Superior temporal gyrus (tissue), 1 donor: Measurements from ENCODE around the gene RNF224.
"Not testable (repeated sequence)": the region's sequence is repeated elsewhere in the genome, so short reads cannot be mapped to it uniquely, and the experiment has no call there.

Source experiments
- DNase-seq: peaks from one replicate; pipeline ENCODE4 v3.0.0-alpha.2; 2016; ENCODE audit errors: extremely low spot score

RNF224 gene

GRCh38 chr9:137239541-137240200 lies 12.4 kb downstream of the RNF224 start:
- not testable (repeated sequence) for DNase-seq

- peak; percentile 63 for DNase-seq
Measured at GRCh38 chr9:137240318-137240840, 13.1 kb downstream of the RNF224 start.

DNA sequence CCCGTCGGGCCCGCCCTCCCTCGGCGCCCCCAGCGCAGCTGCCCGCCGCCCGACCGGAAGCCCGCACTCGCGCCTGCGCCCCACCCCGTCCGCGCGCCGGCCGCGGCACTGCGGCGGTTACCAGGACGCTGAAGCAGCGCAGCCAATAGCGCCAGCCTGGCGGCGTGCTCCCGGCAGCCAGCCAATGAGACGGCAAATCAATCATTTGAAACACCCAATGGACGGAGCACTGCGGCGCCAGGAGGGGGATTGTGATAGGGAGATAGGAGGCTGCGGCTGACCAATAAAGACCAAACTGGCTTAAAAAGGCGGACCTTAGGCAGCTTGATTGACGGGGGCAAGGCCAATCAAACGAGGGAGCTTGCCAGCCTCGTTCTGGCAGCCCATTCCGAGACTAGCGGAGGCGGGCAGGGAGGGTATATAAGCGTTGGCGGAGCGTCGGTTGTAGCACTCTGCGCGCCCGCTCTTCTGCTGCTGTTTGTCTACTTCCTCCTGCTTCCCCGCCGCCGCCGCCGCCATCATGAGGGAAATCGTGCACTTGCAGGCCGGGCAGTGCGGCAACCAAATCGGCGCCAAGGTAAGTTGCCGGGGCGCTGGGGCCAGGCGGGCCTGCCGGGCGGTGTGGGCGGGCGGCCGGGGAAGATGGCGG lies 13.7 kb downstream of the RNF224 start, which contains the start of gene TUBB4B:
Gene TUBB4B (plus strand): TSS at position 447 of the 649 bp plus-strand sequence. CDS start 74 bp downstream, at position 521.
- DNase-seq: peak; percentile 100

DNA sequence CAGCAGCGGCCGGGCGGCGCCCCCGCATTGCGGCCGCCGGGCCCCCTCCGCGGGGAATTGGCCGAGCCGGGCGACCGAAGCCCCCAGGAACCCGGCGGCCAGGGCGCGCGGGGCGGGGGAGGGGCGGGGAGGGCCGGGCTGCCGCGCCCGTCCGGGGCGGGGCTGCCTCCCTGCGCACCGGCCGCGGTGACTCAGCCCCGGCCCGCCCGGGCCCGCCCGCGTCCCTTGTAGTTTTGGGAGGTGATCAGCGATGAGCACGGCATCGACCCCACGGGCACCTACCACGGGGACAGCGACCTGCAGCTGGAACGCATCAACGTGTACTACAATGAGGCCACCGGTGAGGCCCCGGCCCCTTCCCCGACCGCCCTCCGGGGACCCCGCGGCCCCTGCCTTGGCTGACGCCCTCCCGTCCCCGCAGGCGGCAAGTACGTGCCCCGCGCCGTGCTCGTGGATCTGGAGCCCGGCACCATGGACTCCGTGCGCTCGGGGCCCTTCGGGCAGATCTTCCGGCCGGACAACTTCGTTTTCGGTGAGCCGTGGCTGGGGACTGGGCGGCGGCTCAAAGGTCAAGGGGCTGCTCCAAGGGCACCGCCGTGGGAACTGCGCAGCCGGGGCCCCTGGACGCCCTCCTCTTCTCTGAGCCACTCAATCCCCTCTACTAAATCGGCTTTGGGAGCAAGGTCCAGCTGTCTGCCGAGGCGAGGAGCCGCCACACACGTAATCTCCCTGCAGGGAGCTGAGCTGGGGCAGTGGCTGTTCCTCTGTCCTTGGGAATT lies 14.4 kb downstream of the RNF224 start:
- DNase-seq: no peak

- DNase-seq: peak; percentile 10
Measured at GRCh38 chr9:137242269-137243203, 15.2 kb downstream of the RNF224 start.

DNA sequence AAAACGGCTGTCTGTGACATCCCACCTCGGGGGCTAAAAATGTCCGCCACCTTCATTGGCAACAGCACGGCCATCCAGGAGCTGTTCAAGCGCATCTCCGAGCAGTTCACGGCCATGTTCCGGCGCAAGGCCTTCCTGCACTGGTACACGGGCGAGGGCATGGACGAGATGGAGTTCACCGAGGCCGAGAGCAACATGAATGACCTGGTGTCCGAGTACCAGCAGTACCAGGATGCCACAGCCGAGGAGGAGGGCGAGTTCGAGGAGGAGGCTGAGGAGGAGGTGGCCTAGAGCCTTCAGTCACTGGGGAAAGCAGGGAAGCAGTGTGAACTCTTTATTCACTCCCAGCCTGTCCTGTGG lies 15.9 kb downstream of the RNF224 start:
- DNase-seq: not testable (repeated sequence)

- DNase-seq: no peak
Measured at GRCh38 chr9:137243626-137244485, 16.6 kb downstream of the RNF224 start.

GRCh38 chr9:137244486-137245449 lies 17.5 kb downstream of the RNF224 start:
- no peak for DNase-seq

GRCh38 chr9:137245450-137246421 lies 18.4 kb downstream of the RNF224 start:
- no peak for DNase-seq

DNA sequence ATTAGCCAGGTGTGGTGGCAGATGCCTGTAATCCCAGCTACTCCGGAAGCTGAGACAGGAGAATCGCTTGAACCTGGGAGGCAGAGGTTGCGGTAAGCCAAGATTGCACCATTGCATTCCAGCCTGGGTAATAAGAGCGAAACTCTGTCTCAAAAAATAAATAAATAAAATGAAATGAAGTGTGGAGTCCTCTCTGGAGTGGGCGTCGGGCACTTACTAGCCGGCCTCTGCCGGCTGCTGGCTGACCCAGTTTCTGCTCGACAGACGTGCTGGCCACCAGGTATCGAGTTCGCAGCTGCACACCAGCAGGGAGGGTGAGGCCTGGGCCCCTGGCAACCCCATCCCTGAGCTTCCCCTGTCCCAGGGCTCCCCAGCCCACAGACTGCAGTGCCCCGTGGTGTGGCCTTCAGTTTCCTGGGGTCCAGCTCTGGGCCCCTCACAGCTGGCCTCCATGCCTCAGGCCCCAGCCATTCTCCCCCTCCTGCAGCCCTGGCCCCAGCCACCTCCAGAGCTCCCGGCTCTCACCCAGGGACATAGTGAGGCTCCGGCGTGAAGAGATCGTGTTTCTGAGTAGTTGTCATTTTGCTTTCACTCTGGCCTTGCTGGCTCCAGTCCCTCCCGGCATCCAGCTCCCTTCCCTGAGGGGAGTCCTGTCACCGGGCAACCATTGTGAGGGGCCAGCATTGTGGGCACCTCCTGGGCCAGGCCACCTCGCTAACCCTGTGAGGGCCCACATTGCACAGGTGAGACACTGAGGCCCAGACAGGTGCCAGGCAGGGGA lies 20.0 kb downstream of the RNF224 start:
- DNase-seq: no peak

GRCh38 chr9:137247916-137248175 lies 20.5 kb downstream of the RNF224 start:
- DNase-seq: no peak

GRCh38 chr9:137250329-137251193 lies 23.3 kb downstream of the RNF224 start:
- DNase-seq: no peak

DNA sequence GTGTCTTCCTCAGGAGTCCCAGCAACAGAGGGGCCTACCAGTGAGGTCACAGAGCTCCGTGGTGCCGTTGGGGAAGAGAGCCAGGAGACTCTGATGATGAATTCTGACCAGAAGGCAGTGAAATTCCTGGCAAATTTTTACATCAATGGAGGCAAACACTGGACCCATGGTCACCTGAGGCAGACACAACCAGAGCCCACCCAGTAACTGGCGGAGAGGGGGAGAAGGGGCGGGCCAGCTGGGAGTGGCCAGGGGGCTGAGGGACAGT lies 23.8 kb downstream of the RNF224 start, which contains the start of gene STPG3:
Gene STPG3 (plus strand): TSS at position 93 of the 268 bp plus-strand sequence. CDS start 1 bp downstream, at position 94.
- DNase-seq: no peak

GRCh38 chr9:137251490-137252268 lies 24.4 kb downstream of the RNF224 start:
- DNase-seq: no peak

DNA sequence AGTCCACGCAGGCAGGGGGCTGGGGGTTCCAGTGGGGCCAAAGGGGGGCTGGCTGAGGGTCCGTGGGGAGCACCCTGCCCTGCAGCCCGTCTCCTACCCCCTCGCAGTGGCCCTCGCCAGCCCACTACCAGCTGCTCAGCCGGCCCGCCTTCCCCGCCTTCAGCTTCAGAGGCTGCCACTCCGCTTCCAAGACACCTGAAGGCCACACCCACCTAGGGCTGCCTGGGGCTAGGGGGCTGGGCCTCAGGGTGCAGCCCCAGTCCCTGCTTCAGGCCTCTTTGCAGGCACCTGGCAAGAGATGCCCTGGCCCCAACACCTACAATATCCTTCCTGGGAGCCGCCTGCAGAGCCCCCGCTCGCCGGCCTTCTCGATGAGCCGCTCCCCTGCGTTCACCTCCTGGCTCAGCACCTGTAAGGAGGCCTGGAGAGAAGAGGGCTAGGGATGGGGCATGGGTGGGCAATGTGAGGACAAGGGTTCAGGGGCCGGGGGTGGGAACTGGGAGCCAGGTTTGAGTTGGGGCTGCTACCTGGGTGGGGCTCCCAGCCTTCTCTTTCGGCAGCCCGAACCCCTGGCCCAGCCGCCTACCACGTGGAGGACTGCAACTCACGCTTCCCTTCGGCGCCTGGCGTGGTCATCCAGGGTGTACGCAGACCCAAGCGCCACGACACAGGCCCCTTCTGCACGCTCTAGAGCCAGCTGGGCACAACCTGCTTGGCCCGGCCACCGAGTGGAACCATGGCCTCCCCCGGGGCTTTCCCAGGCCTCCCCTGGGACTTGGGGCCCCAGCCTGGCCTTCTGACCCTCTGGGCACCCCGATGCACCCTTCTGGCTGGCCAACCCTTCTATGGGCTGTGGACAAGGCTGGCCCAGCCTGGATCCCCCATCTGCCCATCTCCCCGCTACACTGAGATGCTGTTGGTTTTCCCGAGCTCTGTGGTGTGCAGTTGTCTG lies 25.5 kb downstream of the RNF224 start:
- no peak for DNase-seq
